Mucosa of descending colon (tissue), 3 donors: ENCODE results near the gene ARHGAP10. TPM values are rescaled to one million over a fixed set of nuclear protein-coding genes. Genes with fewer than 3 reads are reported as not detected.

Experiments used
- ATAC-seq: fragments of 200-7000 bp; cut with Tn5 transposase; one replicate; pipeline ENCODE4 v1.9.1; 2020; ENCODE audit warnings: mild to moderate bottlenecking, moderate library complexity
- DNase-seq, 3 donors: peaks; one replicate each; pipeline ENCODE4 v3.0.0-alpha.2; 2020
- H3K36me3 ChIP-seq: fragments of 200-600 bp; one replicate; pipeline ENCODE4 v1.8.0; 2021; ENCODE audit warnings: low read depth, mild to moderate bottlenecking
- H3K4me1 ChIP-seq: fragments of 200-600 bp; one replicate; pipeline ENCODE4 v1.8.0; 2021; ENCODE audit warnings: low read depth, mild to moderate bottlenecking
- H3K4me3 ChIP-seq: fragments of 200-600 bp; one replicate; pipeline ENCODE4 v1.8.0; 2021; ENCODE audit warnings: mild to moderate bottlenecking
- H3K9me3 ChIP-seq: fragments of 200-600 bp; one replicate; pipeline ENCODE4 v1.8.0; 2021; ENCODE audit warnings: mild to moderate bottlenecking
- CTCF ChIP-seq: fragments of 200-600 bp; IDR thresholded peaks from one replicate; pipeline ENCODE4 v1.8.0; 2022; ENCODE audit warnings: antibody characterized with exemption, mild to moderate bottlenecking
- intact Hi-C, 2 donors: fragments of 100-400 bp; cut with DNase I in 1 of 2; cut with micrococcal nuclease in 1 of 2; formaldehyde crosslinking; loops; one replicate each; pipeline versions ENCODE4 v1.11.0 to v1.11.1; 2022; cut with DNase I, micrococcal nuclease
- total RNA-seq, 3 donors: library from RNA; stranded (reverse); fragmentation: NEBNext Ultra II Directional in 2 of 3; extraction: Animal tissue kit (Norgen Biotek cat#: 25700) in 2 of 3; gene quantifications; one replicate each; pipeline versions ENCODE4 v1.2.1 to v1.2.4, GENCODE V29; 2021 to 2023
- donor health status: DM: no; HTN: no; CAD: no; lungs with moderate emphysema.
- donor health status: DM: no; HTN: no; CAD: no.
- donor health status: DM: no; HTN: yes; CAD: no.

ARHGAP10 gene
- total RNA-seq, 3 donors from 2014 or later = 3.0 to 66.6 (median 8.1) TPM

DNA sequence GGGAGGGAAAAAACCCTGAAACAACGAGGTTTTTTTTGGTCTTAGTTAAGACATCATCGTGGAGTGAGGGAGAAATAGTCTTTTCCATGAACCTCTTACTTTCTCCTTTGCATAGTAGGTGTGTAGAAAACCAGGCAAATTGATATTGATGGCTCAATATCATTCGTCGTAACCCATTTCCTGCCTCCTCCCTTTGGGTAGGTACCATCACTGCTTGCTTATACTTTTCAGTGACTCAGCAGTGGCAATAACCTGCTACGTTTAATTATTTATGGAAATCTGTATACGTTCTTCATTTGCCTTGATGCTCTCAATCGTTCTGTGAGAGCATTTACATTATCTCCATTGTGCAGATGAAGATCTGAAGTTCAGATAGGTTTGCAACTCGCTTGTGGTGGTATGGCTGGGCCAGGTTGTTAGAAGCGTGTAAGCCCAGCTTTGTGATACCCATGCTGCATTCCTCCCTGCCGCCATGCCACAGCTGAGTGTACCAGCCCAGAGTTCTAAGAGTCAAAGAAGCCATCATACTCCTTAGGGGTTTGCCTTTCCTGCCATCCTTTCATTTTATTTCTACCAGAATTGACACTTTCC is 212.9 kb downstream of the ARHGAP10 start:
- ATAC-seq (no peak), DNase-seq (no peak)
- Histone ChIP-seq H3K9me3 (no peaks in the 10 kb centered on the region), H3K4me1 (no peaks in the 10 kb centered on the region), H3K36me3 (no peaks in the 10 kb centered on the region), H3K4me3 (no peak overlapping the region)
- TF ChIP-seq CTCF = no peak
- intact Hi-C loops = no loop called here

DNA sequence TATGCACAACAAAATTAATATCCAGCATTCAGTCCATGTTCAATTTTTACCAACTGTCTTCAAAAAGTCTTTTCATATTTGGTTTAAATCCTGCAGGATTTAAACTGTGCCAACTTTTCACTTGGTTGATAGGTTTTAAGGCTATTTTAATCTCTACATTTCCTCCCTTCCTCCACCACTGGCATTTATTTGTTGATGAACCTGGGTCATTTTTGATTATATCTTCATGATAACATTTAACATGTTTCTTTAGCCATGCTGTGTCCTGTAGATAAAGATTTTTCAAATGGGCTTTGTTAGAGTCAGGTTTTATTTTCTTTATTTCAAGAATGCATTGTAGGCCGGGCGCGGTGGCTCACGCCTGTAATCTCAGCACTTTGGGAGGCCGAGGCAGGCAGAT is 216.4 kb downstream of the ARHGAP10 start:
- no peak for TF ChIP-seq CTCF
- no peak for DNase-seq
- ATAC-seq = no peak
- intact Hi-C loops = no loop called here
- H3K36me3 ChIP-seq = no peaks in the 10 kb centered on the region
- H3K9me3 ChIP-seq = no peaks in the 10 kb centered on the region
- no peaks in the 10 kb centered on the region for H3K4me1 ChIP-seq
- no peak overlapping the region for H3K4me3 ChIP-seq

GRCh38 chr4:147950261-147950660 is 218.4 kb downstream of the ARHGAP10 start:
- Histone ChIP-seq H3K36me3 (no peaks in the 10 kb centered on the region), H3K4me1 (no peaks in the 10 kb centered on the region), H3K4me3 (no peak overlapping the region), H3K9me3 (no peaks in the 10 kb centered on the region)
- TF ChIP-seq CTCF = no peak
- ATAC-seq (no peak), DNase-seq (no peak)
- intact Hi-C loops = no loop called here

DNA sequence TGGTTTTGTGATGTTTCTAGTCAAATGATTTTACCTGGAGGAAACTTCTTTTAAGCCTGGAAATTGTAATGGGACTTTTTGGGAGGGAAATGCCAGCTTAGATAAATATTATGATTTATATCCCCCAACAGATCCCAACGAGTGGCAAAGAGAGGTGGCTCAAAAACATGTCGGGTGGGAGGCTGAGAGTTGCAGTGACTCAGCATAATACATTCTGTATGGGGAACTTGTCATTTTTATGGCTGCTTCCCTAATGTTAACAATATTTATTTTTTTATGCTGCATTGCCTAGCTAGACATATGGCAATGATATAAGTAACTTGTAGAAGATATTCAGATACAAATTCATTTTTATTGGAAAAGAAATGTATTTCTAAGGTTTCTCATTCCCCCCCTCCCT is 219.0 kb downstream of the ARHGAP10 start:
- H3K9me3 ChIP-seq = no peaks in the 10 kb centered on the region
- H3K4me3 ChIP-seq = no peak overlapping the region
- no peak for DNase-seq
- no peak for TF ChIP-seq CTCF
- no peaks in the 10 kb centered on the region for H3K4me1 ChIP-seq
- intact Hi-C loops = no loop called here
- no peak for ATAC-seq
- no peaks in the 10 kb centered on the region for H3K36me3 ChIP-seq

DNA sequence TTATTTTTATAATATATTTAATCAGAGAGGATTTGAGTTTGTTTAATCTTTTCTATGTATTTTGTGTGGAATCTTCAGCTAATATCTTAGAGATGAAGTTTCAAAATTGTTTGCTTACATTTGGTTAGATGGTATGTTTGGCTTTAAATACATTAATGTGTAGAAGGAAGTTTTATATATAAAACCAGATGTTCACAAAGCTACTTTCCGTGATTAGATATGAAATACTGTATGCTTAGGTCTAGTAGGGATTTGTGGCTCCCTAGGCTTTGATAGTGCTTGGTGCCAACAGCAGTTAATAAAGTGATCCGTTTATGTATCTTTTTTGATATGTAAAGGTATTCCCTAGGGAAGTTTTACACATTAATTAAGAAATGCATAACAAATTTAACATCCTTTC is 223.0 kb downstream of the ARHGAP10 start:
- DNase-seq (no peak), ATAC-seq (no peak)
- no peaks in the 10 kb centered on the region for H3K4me1 ChIP-seq
- no peaks in the 10 kb centered on the region for H3K36me3 ChIP-seq
- H3K4me3 ChIP-seq = no peak overlapping the region
- H3K9me3 ChIP-seq = no peaks in the 10 kb centered on the region
- no peak for TF ChIP-seq CTCF
- intact Hi-C loops = no loop called here
